GM12801 (cell line): ENCODE measurements around the gene BCAS3.

Experiments used
- CTCF ChIP-seq: IDR thresholded peaks from one replicate; pipeline ENCODE4 v1.5.1; 2011; ENCODE audit warnings: control low read depth; ENCODE audit not compliant: insufficient read length; ENCODE audit errors: extremely low read depth

The BCAS3 gene

GRCh38 chr17:61202564-61202963 lies 524.9 kb downstream of the BCAS3 start:
- no peak for TF ChIP-seq CTCF

- TF ChIP-seq CTCF = no peak
These were observed 526.0 kb downstream of the BCAS3 start for GRCh38 chr17:61203671-61204131.

- no peak for TF ChIP-seq CTCF
These were observed 526.8 kb downstream of the BCAS3 start for GRCh38 chr17:61204456-61204855.

GRCh38 chr17:61205401-61205800 lies 527.8 kb downstream of the BCAS3 start:
- no peak for TF ChIP-seq CTCF

- no peak for TF ChIP-seq CTCF
These were observed 528.3 kb downstream of the BCAS3 start for GRCh38 chr17:61205931-61206330.

- no peak for TF ChIP-seq CTCF
These were observed 529.3 kb downstream of the BCAS3 start for GRCh38 chr17:61206922-61207321.

- TF ChIP-seq CTCF = no peak
These were observed 530.9 kb downstream of the BCAS3 start for GRCh38 chr17:61208301-61209105.
